GM12872 (cell line): Measurements from ENCODE around the gene CD19.

Experiments
- TF ChIP-seq, protein P1 (sequence below): IDR thresholded peaks from 3 replicates; pipeline ENCODE4 v1.5.1; 2011; ENCODE audit warnings: low read depth, mild to moderate bottlenecking, low read length, moderate library complexity; ENCODE audit not compliant: insufficient read depth

Gene CD19

DNA sequence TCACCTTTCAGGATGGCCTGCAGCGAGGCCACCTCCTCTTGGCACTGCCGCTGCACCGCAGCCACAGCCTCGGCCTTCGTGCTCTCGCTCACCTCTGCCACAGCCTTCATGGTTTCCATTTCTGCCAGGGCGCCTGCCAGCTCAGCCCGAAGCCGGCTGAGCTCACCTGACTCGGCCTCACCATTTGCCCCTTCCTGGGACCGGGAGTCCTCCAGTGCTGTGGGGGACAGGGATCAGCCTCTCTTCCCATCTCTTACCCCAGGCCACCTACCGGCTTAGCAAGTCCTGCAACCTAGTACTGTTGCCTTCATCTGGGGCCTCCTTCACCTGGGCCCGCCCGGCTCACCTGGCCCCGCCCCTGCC is 7.4 kb upstream of the CD19 start:
- TF ChIP-seq, protein P1, sequence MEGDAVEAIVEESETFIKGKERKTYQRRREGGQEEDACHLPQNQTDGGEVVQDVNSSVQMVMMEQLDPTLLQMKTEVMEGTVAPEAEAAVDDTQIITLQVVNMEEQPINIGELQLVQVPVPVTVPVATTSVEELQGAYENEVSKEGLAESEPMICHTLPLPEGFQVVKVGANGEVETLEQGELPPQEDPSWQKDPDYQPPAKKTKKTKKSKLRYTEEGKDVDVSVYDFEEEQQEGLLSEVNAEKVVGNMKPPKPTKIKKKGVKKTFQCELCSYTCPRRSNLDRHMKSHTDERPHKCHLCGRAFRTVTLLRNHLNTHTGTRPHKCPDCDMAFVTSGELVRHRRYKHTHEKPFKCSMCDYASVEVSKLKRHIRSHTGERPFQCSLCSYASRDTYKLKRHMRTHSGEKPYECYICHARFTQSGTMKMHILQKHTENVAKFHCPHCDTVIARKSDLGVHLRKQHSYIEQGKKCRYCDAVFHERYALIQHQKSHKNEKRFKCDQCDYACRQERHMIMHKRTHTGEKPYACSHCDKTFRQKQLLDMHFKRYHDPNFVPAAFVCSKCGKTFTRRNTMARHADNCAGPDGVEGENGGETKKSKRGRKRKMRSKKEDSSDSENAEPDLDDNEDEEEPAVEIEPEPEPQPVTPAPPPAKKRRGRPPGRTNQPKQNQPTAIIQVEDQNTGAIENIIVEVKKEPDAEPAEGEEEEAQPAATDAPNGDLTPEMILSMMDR = 0 out of 3 replicates have a peak, but pooled peaks have one; percentile 7

DNA sequence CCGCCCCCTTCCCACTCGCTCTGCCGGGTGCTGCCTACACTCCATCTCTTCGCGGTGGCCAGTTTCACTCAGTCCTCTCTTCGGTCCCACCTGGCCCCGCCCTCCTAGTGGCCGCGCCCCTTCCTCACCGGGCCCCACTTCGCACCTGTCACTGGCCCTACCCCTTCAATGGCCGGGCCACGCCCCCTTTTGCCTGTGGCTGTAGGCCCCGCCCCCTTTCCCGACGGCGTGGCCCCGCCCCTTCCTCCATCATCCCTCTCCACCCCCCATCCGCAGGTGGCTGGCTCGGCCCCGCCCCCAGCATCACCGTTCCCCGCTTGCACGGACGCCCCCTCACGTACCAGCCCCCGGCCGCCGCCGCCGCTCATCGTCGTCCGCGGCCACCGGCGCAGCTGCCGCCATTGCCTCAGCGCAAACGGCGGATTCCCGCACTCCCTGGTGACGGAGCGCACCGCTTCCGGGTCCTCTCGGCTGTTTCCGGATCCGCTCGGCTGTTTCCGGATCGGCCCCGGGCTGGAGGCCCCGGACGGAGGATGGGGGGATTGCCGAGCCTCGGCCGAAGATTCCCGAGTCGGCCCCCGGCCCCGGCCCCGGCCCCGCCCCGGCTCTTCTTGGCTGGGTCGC is 6.9 kb upstream of the CD19 start, which contains the start of gene RABEP2:
Gene RABEP2 (minus strand): TSS at position 477 of the 624 bp plus-strand sequence. CDS start 75 bp downstream, at position 402.
- TF ChIP-seq, protein P1 = no peak

DNA sequence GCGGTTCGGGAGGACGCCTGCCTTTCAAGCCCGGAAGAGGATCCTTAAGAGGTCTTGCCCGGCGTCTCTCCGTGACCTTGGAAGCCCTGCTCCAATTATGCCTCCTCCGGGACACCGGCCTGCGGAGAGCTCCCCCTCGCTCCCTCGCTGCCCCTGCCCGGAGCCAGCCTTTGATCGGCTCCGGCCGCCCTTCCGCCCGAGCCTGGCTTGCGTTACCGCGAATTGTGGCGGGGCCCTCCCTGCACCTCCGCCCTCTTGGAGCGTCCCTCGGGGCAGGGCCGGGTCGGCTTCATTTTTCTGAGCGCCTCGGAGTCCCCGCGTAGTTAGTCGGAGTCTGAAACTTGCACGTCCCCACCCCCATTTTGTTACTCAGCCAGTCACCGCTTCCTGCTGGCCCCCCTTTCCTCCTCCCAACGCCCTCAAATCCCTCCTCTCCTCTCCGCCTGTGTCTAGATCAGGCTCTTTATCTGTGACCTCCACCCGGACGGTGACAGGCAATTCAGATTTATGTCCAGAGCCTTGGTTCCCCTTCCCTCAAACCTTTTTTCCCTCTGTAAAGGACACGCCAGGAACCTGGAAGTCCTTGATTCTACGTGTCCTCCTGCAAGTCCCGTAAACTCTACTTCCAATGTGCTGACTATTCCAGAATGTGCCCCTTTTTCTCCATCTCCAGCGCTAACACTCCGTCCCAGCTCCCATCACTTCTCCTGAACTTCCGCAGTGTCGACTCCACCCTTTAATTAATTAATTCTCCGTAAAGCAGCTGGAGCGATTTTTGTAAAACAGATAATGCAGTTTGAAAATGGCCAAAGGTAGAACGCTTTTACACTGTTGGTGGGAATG is 6.2 kb upstream of the CD19 start:
- TF ChIP-seq, protein P1 = no peak

DNA sequence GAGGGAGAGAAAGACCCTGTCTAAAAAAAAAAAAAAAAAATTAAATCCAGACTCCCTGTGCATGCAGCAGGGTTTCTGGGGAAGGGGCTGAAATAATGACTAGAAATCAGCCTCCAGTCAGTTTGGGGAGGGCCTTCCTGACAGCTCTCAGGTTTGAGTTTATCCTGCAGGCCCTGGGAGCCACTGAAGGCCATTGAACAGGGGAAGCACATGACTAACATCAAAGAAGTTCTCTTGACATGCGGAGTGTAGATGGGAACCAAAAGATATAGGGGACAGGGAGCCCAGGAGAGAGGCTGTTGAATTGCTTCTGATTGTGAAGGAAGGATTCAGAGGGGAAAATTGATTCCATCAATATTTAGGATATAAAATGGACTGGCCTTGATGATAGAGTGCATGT is 4.0 kb upstream of the CD19 start:
- TF ChIP-seq, protein P1 = no peak

DNA sequence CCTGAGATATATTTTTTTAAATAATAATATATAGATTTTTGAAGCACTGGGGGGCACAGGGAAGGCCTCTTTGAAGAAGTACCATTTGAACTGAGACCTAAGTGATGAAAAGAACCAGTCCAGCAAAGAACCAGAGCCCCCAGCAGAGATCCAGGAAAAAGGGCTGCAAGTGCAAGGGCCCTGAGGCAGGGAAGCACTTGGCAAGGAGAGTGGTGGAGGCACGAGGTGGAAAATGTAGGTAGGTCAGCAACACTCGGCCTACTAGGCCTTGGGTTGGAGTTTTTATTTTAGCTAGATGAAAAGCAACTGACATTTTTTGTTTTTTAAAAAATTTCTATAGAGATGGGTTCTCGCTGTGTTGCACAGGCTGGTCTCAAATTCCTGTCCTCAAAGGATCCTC is 1.6 kb upstream of the CD19 start:
- TF ChIP-seq, protein P1 = no peak

DNA sequence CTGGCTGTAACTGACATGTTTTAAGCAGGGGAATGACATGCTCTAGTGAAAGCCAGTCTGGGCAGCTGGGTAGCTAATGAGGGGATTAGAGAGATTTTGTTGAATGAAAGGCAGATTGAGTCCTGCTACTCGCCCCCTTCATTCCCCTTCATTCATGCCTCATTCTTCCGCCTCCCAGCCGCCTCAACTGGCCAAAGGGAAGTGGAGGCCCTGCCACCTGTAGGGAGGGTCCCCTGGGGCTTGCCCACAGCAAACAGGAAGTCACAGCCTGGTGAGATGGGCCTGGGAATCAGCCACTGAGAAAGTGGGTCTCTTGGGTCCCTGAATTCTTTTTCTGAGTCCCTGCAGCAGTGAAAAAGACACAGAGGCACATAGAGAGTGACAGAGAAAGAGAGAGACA is 1.1 kb upstream of the CD19 start:
- TF ChIP-seq, protein P1 = no peak

DNA sequence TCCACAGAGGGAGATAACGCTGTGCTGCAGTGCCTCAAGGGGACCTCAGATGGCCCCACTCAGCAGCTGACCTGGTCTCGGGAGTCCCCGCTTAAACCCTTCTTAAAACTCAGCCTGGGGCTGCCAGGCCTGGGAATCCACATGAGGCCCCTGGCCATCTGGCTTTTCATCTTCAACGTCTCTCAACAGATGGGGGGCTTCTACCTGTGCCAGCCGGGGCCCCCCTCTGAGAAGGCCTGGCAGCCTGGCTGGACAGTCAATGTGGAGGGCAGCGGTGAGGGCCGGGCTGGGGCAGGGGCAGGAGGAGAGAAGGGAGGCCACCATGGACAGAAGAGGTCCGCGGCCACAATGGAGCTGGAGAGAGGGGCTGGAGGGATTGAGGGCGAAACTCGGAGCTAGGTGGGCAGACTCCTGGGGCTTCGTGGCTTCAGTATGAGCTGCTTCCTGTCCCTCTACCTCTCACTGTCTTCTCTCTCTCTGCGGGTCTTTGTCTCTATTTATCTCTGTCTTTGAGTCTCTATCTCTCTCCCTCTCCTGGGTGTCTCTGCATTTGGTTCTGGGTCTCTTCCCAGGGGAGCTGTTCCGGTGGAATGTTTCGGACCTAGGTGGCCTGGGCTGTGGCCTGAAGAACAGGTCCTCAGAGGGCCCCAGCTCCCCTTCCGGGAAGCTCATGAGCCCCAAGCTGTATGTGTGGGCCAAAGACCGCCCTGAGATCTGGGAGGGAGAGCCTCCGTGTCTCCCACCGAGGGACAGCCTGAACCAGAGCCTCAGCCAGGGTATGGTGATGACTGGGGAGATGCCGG is 769 bp downstream of the CD19 start:
- TF ChIP-seq, protein P1 = no peak
